ENCODE results near the gene LUC7L2. TPM values are rescaled to one million over a fixed set of nuclear protein-coding genes. Genes with fewer than 3 reads are reported as not detected.

Gene LUC7L2
- total and polyA plus RNA-seq, 2 of the 8 experiments (the other 6 are each of a cell fraction or from before 2014, with no cell fraction given) = 22.9 to 67.8 TPM

DNA sequence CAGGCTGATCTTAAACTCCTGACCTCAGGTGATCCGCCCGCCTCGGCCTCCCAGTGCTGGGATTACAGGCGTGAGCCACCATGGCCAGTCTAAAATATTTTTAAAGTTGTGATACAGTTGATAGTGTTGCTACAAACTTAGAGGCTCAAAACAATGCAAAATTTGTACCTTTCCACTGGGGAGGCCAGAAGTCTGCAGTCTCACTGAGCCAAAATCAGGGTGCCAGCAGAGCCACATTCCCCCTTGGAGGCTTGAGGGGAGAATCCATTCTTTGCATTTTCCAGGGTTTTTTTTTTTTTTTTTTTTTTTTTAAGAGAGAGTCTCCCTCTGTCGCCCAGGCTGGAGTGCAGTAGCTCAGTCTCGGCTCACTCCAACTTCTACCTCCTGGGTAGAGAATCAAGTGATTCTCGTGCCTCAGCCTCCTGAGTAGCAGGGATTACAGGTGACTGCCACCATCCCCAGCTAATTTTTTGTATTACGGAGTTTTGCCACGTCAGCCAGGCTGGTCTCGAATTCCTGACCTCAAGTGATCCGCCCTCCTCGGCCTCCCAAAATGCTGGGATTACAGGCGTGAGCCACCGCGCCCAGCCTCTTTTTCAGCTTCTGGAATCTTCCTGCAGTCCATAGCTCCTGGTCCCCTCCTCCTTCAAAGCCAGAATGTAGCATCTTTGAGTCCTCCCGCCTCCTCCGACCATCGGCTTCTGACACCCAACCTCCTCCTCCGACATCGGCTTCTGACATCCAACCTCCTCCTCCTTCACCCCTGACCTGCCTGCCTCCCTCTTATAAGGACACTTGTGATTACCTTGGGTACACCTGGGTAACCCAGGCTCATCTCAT, 86.6 kb downstream of the LUC7L2 start:
- Histone ChIP-seq H2BK20ac (ENCODE audit: low read length) (no peak overlapping the region), H4K8ac (ENCODE audit: extremely low read depth, insufficient read depth, low read length) (no peak overlapping the region), H3K4me2 (ENCODE audit: insufficient read depth in 1 of 2, low read depth in 2 of 2, low read length in 2 of 2) (no peak overlapping the region), H3K27me3 (replicated peaks in 1 of 4; ENCODE audit: control insufficient read depth in 3 of 4, extremely low read depth in 1 of 4, insufficient read depth in 3 of 4, low read length in 3 of 4) (no peaks in the 10 kb centered on the region), H4K20me1 (replicated peaks in 1 of 2; ENCODE audit: control insufficient read depth in 1 of 2, insufficient read depth in 2 of 2, low read length in 2 of 2) (peaks cover 0 to 4% of the 10 kb centered on the region in 2 experiments), H3K79me1 (ENCODE audit: low read depth, low read length) (no peaks in the 10 kb centered on the region), H2AK5ac (ENCODE audit: low read depth, low read length) (no peak overlapping the region), H2BK15ac (ENCODE audit: low read length) (no peak overlapping the region), H3K79me2 (ENCODE audit: control insufficient read depth in 1 of 2, insufficient read depth in 2 of 2, low read length in 2 of 2) (no peaks in the 10 kb centered on the region), H3K23ac (ENCODE audit: insufficient read length) (no peak overlapping the region), H3K4ac (replicated peaks; ENCODE audit: insufficient read length, low read depth, low read length) (no peak overlapping the region), H3K9ac (replicated peaks in 1 of 4; ENCODE audit: extremely low read depth in 1 of 4, low read depth in 3 of 4, low read length in 3 of 4) (no peak overlapping the region), H3K4me1 (replicated peaks in 1 of 4; ENCODE audit: control insufficient read depth in 3 of 4, insufficient read depth in 4 of 4, low read length in 3 of 4) (no peaks in the 10 kb centered on the region), H4K91ac (replicated peaks; ENCODE audit: insufficient read length, low read length) (no peak overlapping the region), H3K27ac (ENCODE audit: low read depth, low read length) (no peak overlapping the region), H3K18ac (ENCODE audit: extremely low read depth, low read length) (no peak overlapping the region), H3K36me3 (ENCODE audit: control insufficient read depth in 2 of 4, insufficient read depth in 4 of 4, low read length in 3 of 4) (no peaks in the 10 kb centered on the region), H4K5ac (ENCODE audit: insufficient read length, low read depth, low read length) (no peak overlapping the region), H2BK120ac (replicated peaks; ENCODE audit: low read depth, low read length) (no peak overlapping the region), H2AFZ (ENCODE audit: low read length) (no peak overlapping the region), H2BK12ac (ENCODE audit: low read depth, low read length) (no peak overlapping the region), H3K9me3 (ENCODE audit: insufficient read depth in 2 of 2, low read depth in 1 of 2, low read length in 1 of 2) (no peaks in the 10 kb centered on the region), H3K56ac (replicated peaks; ENCODE audit: insufficient read length, low read depth, low read length) (no peak overlapping the region), H3K14ac (ENCODE audit: insufficient read length) (no peak overlapping the region), H3K4me3 (ENCODE audit: extremely low read depth in 1 of 4, insufficient read depth in 2 of 4, low read depth in 3 of 4, low read length in 4 of 4) (no peak overlapping the region), H3K23me2 (ENCODE audit: low read depth, low read length) (no peaks in the 10 kb centered on the region), H2BK5ac (ENCODE audit: low read depth, low read length) (no peak overlapping the region)
- DNase-seq (ENCODE audit: low read depth in 1 of 2, low spot score in 2 of 2) = no peak
- POLR2A ChIA-PET (ENCODE audit: partially characterized antibody) = interaction anchor here (0.6 to 1.7 kb wide), 6 partner anchors 8 to 37 kb away, joined by 3 to 5 read pairs (median 4); no protein-coding TSS in a partner anchor
- WGBS, 2 experiments (ENCODE audit: extremely low coverage in 1 of 2, insufficient coverage in 1 of 2, insufficient read length in 1 of 2, insufficient replicate concordance in 2 of 2, low coverage in 1 of 2, low lambda C conversion rate in 2 of 2, missing lambda C conversion rate in 1 of 2) = 91% methylated on average over 19 of the region's 20 CpGs; no CpG with 5 or more reads in 1 of the 2 experiments
- CTCF ChIA-PET (ENCODE audit: partially characterized antibody) = interaction anchor here (1.7 to 10.1 kb wide), 2 partner anchors 11 to 12 kb away, joined by 3 to 83 read pairs; no protein-coding TSS in a partner anchor
- FAIRE-seq = no peak
- TF ChIP-seq TCF12 (IDR thresholded peaks at IDR 0.05; ENCODE audit: low read depth, low read length) = no peak
- TF ChIP-seq CHD1 (IDR thresholded peaks at IDR 0.05; ENCODE audit: low read depth, low read length) = no peak
- TF ChIP-seq, protein P1, sequence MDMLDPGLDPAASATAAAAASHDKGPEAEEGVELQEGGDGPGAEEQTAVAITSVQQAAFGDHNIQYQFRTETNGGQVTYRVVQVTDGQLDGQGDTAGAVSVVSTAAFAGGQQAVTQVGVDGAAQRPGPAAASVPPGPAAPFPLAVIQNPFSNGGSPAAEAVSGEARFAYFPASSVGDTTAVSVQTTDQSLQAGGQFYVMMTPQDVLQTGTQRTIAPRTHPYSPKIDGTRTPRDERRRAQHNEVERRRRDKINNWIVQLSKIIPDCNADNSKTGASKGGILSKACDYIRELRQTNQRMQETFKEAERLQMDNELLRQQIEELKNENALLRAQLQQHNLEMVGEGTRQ (IDR thresholded peaks at IDR 0.05; ENCODE audit: low read length) = no peak
- no peak for TF ChIP-seq FOSL1 (IDR thresholded peaks at IDR 0.05; ENCODE audit: insufficient read depth, low read depth, low read length)
- TF ChIP-seq, protein P2, sequence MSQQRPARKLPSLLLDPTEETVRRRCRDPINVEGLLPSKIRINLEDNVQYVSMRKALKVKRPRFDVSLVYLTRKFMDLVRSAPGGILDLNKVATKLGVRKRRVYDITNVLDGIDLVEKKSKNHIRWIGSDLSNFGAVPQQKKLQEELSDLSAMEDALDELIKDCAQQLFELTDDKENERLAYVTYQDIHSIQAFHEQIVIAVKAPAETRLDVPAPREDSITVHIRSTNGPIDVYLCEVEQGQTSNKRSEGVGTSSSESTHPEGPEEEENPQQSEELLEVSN (IDR thresholded peaks at IDR 0.05) = no peak
- TF ChIP-seq KDM4A (IDR thresholded peaks at IDR 0.05; ENCODE audit: low read depth, low read length, severe bottlenecking) = no peak
- TF ChIP-seq, protein P3, sequence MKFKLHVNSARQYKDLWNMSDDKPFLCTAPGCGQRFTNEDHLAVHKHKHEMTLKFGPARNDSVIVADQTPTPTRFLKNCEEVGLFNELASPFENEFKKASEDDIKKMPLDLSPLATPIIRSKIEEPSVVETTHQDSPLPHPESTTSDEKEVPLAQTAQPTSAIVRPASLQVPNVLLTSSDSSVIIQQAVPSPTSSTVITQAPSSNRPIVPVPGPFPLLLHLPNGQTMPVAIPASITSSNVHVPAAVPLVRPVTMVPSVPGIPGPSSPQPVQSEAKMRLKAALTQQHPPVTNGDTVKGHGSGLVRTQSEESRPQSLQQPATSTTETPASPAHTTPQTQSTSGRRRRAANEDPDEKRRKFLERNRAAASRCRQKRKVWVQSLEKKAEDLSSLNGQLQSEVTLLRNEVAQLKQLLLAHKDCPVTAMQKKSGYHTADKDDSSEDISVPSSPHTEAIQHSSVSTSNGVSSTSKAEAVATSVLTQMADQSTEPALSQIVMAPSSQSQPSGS (IDR thresholded peaks at IDR 0.05; ENCODE audit: low read length) = no peak
- no peak for TF ChIP-seq ASH2L (IDR thresholded peaks at IDR 0.05; ENCODE audit: low read length)
- no peak for TF ChIP-seq SP4 (IDR thresholded peaks at IDR 0.05; ENCODE audit: low read length)

Data from H1 (cell line).